GM12801 (cell line): ENCODE results near the gene USP3.

Experiments used
- TF ChIP-seq, protein P1 (sequence below): IDR thresholded peaks from one replicate; pipeline ENCODE4 v1.5.1; 2011; ENCODE audit warnings: control low read depth; ENCODE audit not compliant: insufficient read length; ENCODE audit errors: extremely low read depth

The USP3 gene

GRCh38 chr15:63493436-63493835 lies 11.0 kb upstream of the USP3 start:
- TF ChIP-seq, protein P1, sequence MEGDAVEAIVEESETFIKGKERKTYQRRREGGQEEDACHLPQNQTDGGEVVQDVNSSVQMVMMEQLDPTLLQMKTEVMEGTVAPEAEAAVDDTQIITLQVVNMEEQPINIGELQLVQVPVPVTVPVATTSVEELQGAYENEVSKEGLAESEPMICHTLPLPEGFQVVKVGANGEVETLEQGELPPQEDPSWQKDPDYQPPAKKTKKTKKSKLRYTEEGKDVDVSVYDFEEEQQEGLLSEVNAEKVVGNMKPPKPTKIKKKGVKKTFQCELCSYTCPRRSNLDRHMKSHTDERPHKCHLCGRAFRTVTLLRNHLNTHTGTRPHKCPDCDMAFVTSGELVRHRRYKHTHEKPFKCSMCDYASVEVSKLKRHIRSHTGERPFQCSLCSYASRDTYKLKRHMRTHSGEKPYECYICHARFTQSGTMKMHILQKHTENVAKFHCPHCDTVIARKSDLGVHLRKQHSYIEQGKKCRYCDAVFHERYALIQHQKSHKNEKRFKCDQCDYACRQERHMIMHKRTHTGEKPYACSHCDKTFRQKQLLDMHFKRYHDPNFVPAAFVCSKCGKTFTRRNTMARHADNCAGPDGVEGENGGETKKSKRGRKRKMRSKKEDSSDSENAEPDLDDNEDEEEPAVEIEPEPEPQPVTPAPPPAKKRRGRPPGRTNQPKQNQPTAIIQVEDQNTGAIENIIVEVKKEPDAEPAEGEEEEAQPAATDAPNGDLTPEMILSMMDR: no peak

GRCh38 chr15:63494408-63494807 lies 10.0 kb upstream of the USP3 start:
- TF ChIP-seq, protein P1: no peak

DNA sequence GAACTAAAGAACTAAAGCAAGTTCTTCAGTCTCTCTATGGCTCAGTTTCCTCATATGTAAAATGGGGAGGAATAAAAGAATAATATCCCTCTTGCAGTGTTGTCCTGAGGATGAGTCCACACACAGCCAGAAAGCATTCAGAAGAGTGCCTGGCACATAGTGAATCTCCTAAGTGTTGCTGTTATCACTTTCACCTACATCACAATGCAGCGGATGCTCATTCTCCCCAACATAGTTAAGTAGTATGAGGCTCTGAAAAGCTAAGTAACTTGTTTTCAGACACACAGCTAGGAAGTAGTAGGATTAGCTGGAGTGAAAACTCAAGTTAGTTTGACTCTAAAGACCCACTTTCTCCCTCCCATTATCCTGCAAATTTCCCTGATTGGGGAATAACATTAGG lies 9.1 kb upstream of the USP3 start:
- TF ChIP-seq, protein P1: no peak

- TF ChIP-seq, protein P1: no peak
Measured at GRCh38 chr15:63495780-63496488, 8.5 kb upstream of the USP3 start.

GRCh38 chr15:63497642-63498467 lies 6.5 kb upstream of the USP3 start:
- TF ChIP-seq, protein P1: no peak

DNA sequence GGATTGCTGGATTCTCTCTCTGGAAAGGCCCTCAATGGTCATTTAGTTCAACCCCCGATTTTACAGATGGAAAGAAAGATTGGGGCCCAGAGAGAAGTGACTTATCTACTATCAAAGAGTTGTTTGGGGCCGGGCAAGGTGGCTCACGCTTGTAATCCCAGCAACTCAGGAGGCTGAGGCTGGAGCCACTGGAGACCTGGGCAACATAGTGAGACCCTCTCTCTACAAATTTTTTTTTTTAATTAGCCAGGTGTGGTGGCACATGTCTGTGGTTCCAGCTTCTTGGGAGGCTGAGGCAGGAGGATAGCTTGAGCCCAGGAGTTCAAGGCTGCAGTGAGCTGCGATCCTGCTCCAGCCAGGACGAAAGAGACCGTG lies 5.2 kb upstream of the USP3 start:
- TF ChIP-seq, protein P1: no peak

DNA sequence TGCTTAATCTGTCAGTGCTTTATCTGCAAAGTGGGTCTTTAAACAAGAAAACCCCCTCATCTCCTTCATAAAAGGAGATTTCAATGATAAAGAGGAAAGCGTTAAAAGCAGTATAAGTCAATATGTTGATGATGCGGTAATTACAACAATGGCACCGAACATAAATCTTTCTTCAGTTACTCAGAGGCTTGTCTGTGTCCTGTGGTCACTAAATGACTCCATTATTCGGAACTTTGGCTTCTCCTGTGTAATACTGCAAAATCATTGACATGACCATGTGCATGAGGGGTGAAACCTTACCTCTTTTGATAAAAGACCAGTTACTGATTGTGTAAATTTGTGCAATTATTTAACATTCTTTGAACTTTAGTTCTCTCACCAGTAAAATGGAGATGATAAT lies 4.8 kb upstream of the USP3 start:
- TF ChIP-seq, protein P1: no peak
